ENCODE measurements around the gene TEX38. TPM values are rescaled to one million over a fixed set of nuclear protein-coding genes. Genes with fewer than 3 reads are reported as not detected.

TEX38 gene
- total and polyA plus RNA-seq, 2 of the 13 experiments (the other 11 are each of a cell fraction or from before 2014, with no cell fraction given): 0.18 TPM; not detected in 1

GRCh38 chr1:46642115-46642680 is 29.5 kb upstream of the TEX38 start:
- no peak for DNase-seq (ENCODE audit: low spot score)
- no peak overlapping the region for H3K27ac ChIP-seq (ENCODE audit: extremely low read length, insufficient read depth, low read length)
- H3K36me3 ChIP-seq (replicated peaks in 1 of 2; ENCODE audit: control insufficient read depth in 1 of 2, insufficient read depth in 2 of 2, low read length in 2 of 2): peaks cover 0 to 7% of the 10 kb centered on the region in 2 experiments; a peak in 4 of 5 replicates
- no TSS peak for BruUV-seq (replicated peaks)
- H3K79me2 ChIP-seq (ENCODE audit: insufficient read depth, low read length): no peaks in the 10 kb centered on the region
- intact Hi-C loops (cut with micrococcal nuclease; ENCODE audit: unreplicated experiment): no loop called here
- POLR2A ChIA-PET: no interaction called here
- in situ Hi-C loops (cut with HindIII; ENCODE audit: extremely low pct_ligation_motif_present, low pct_unique_long_range_greater_than_20kb): no loop called here
- CTCF ChIA-PET (ENCODE audit: low intra/inter-chr PET ratio, low total read pairs): no interaction called here
- no peaks in the 10 kb centered on the region for H4K20me1 ChIP-seq (ENCODE audit: insufficient read depth, low read length)
- H3K4me1 ChIP-seq (ENCODE audit: insufficient read depth, low read length): peaks cover 24% of the 10 kb centered on the region
- TF ChIP-seq PLRG1 (conservative IDR thresholded peaks at IDR 0.05) (no peak), FUBP1 (CRISPR knock-in tag; IDR thresholded peaks at IDR 0.05; ENCODE audit: borderline replicate concordance) (no peak), NR2F1 (CRISPR knock-in tag; IDR thresholded peaks at IDR 0.05) (no peak), ZFP1 (CRISPR knock-in tag; IDR thresholded peaks at IDR 0.05) (no peak), CBX1 (IDR thresholded peaks at IDR 0.05; ENCODE audit: low read depth) (no peak), EED (CRISPR knock-in tag; IDR thresholded peaks at IDR 0.05) (no peak), BCL6 (CRISPR knock-in tag; IDR thresholded peaks at IDR 0.05) (no peak), ZNF652 (CRISPR knock-in tag; IDR thresholded peaks at IDR 0.05; ENCODE audit: borderline replicate concordance, low read depth) (no peak), NR1H2 (CRISPR knock-in tag; IDR thresholded peaks at IDR 0.05; ENCODE audit: borderline replicate concordance, low read depth) (no peak), ZNF761 (CRISPR knock-in tag; conservative IDR thresholded peaks at IDR 0.05) (no peak), MBD4 (IDR thresholded peaks at IDR 0.05; ENCODE audit: borderline replicate concordance, low read length) (no peak), ZNF496 (CRISPR knock-in tag; IDR thresholded peaks at IDR 0.05; ENCODE audit: insufficient replicate concordance) (no peak), PTBP1 (IDR thresholded peaks at IDR 0.05; ENCODE audit: low read depth, low read length, poor library complexity, severe bottlenecking) (no peak), FOXA3 (CRISPR knock-in tag; IDR thresholded peaks at IDR 0.05) (no peak), ZNF576 (CRISPR knock-in tag; IDR thresholded peaks at IDR 0.05) (no peak), ZNF672 (CRISPR knock-in tag; IDR thresholded peaks at IDR 0.05) (no peak), KDM5A (IDR thresholded peaks at IDR 0.05; ENCODE audit: borderline replicate concordance, low read length) (no peak), NFE2 (CRISPR knock-in tag; IDR thresholded peaks at IDR 0.05) (no peak), HNF4A (CRISPR knock-in tag; IDR thresholded peaks at IDR 0.05) (no peak)
- TF ChIP-seq, protein P1, sequence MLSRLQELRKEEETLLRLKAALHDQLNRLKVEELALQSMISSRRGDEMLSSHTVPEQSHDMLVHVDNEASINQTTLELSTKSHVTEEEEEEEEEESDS (CRISPR knock-in tag; IDR thresholded peaks at IDR 0.05; ENCODE audit: borderline replicate concordance): no peak
- H3K9me3 ChIP-seq (ENCODE audit: low read length): no peaks in the 10 kb centered on the region
- H3K27me3 ChIP-seq (ENCODE audit: control insufficient read depth in 1 of 2, insufficient read depth in 2 of 2, low read length in 2 of 2): no peaks in the 10 kb centered on the region
- FAIRE-seq: no peak
- H2AFZ ChIP-seq (ENCODE audit: low read length): no peak overlapping the region
- no peak overlapping the region for H3K9ac ChIP-seq (ENCODE audit: insufficient read depth, low read depth, low read length)
- no peak for ATAC-seq
- no peak overlapping the region for H3K4me2 ChIP-seq (ENCODE audit: low read depth, low read length)
- no peak overlapping the region for H3K4me3 ChIP-seq (replicated peaks in 1 of 3; ENCODE audit: insufficient read depth in 1 of 3, low read depth in 2 of 3, low read length in 3 of 3)
